HUES6 (cell line): Measurements from ENCODE around the gene BAHD1.

Source experiments
- H3K27ac ChIP-seq: 2 replicates; pipeline ENCODE4 v1.7.0; 2013; ENCODE audit warnings: low read depth, mild to moderate bottlenecking, low read length, inconsistent platforms
- H3K27me3 ChIP-seq: 2 replicates; pipeline ENCODE4 v1.6.1; 2013; ENCODE audit warnings: low read length; ENCODE audit not compliant: control insufficient read depth, insufficient read depth
- H3K36me3 ChIP-seq: 2 replicates; pipeline ENCODE4 v1.6.1; 2013; ENCODE audit warnings: low read length; ENCODE audit not compliant: control insufficient read depth, insufficient read depth
- H3K4me1 ChIP-seq: 2 replicates; pipeline ENCODE4 v1.6.1; 2013; ENCODE audit warnings: low read length; ENCODE audit not compliant: control insufficient read depth, insufficient read depth
- H3K4me3 ChIP-seq: 2 replicates; pipeline ENCODE4 v1.5.1; 2013; ENCODE audit warnings: low read depth, low read length
- H3K9ac ChIP-seq: one replicate; pipeline ENCODE4 v1.6.1; 2013; ENCODE audit warnings: mild to moderate bottlenecking, low read length
- H3K9me3 ChIP-seq: 2 replicates; pipeline ENCODE4 v1.6.1; 2013; ENCODE audit warnings: low read depth, low read length; ENCODE audit not compliant: control insufficient read depth, insufficient read depth

Gene BAHD1

DNA sequence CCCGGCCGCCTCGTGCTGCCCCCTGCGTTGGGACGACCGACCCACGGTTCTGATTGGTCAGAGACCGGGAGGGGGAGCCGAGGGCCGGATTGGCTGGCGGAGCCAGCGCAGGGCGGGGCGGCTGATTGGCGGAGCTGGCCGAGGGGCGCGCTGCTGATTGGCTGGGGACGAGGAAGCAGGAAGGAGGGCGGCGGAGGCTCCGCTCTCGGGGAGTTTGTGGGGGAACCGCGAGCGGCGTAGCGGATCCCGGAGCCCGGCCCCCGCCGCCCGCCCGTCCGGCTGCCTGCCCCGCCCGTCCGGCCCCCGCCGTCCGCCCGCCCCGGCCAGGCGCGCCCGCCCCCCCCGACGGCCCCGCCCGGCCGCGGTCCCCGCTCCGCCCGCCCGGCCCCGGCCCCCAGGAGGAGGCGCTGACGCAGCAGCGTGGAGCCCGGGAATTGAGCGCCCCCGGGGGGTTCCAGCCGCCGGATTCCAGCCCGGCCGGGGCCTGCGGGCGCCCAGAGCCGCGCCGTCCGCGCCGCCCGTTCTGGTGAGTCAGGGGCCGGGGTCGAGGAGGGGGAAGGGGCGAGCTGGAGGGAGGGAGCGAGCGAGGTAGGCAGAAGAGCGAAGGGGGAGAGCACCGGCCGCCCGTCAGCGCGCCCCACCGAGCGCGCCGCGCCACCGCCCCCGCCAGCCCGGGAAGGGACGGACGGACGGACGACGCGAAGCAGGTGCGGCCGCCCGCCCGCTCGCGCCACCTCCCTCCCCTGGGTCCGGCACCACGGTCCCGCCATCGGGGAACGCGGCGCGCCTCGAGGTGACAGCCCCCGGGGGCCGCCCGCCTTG, at the start of gene BAHD1:
Gene BAHD1, plus strand, starts transcription at position 211 of the 822 bp plus-strand sequence. CDS start 17,512 bp downstream, outside the sequence.
- H3K27me3 ChIP-seq: peaks cover 18% of the 10 kb centered on the region; the same call in 1 of the 2 replicates
- H3K9ac ChIP-seq: peak within 1 kb of the TSS; percentile 83
- H3K4me3 ChIP-seq: peak within 1 kb of the TSS; percentile 72
- no peaks in the 10 kb centered on the region for H3K36me3 ChIP-seq
- no peaks in the 10 kb centered on the region for H3K9me3 ChIP-seq
- peaks cover 58% of the 10 kb centered on the region for H3K4me1 ChIP-seq
- peak within 1 kb of the TSS; percentile 64 for H3K27ac ChIP-seq

- peaks cover 66% of the 10 kb centered on the region for H3K36me3 ChIP-seq
- no peaks in the 10 kb centered on the region for H3K27me3 ChIP-seq
- H3K4me3 ChIP-seq: no peak overlapping the region
- H3K9ac ChIP-seq: no peak overlapping the region
- no peak overlapping the region for H3K27ac ChIP-seq
- no peaks in the 10 kb centered on the region for H3K4me1 ChIP-seq
- H3K9me3 ChIP-seq: no peaks in the 10 kb centered on the region
Observed at GRCh38 chr15:40392986-40393948, 47.5 kb upstream of the BAHD1 start.

DNA sequence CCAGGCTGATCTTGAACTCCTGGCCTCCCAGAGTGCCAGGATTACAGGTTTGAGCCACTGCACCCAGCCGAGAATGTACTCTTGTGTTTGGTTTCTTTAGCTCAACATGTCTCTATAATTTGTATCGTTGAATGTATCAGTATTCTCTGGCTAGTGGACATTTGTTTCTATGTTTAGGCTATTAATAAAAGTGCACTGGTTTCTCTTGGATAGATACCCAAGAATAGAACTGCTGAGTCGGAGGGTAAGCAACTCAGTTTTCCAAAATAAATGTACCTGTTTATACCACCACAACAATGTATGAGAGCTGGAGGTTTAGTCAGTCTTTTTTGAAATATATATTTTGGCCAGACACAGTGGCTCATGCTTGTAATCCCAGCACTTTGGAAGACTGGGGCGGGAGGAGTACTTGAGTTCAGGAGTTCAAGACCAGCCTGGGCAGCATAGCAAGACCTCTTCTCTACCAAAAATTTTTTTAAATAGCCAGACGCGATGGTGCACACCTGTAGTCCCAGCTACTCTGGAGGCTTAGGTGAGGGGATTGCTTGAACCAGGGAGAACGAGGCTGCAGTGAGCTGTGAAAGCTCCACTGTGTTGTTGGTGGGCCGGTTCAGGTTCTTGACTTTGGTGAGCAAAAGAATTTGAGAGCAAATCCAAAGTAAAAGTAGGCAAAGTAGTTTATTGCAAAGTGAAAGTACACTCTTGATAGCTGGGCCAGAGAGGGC, 42.9 kb upstream of the BAHD1 start:
- no peak overlapping the region for H3K9ac ChIP-seq
- no peaks in the 10 kb centered on the region for H3K9me3 ChIP-seq
- no peaks in the 10 kb centered on the region for H3K4me1 ChIP-seq
- peaks cover 21% of the 10 kb centered on the region for H3K36me3 ChIP-seq
- H3K27ac ChIP-seq: no peak overlapping the region
- H3K4me3 ChIP-seq: no peak overlapping the region
- H3K27me3 ChIP-seq: no peaks in the 10 kb centered on the region

- Histone ChIP-seq H3K27me3 (no peaks in the 10 kb centered on the region), H3K36me3 (peaks cover 15% of the 10 kb centered on the region), H3K4me3 (no peak overlapping the region), H3K9me3 (no peaks in the 10 kb centered on the region), H3K4me1 (no peaks in the 10 kb centered on the region), H3K27ac (no peak overlapping the region), H3K9ac (no peak overlapping the region)
Observed at GRCh38 chr15:40398413-40398873, 42.3 kb upstream of the BAHD1 start.

GRCh38 chr15:40399370-40399769, 41.4 kb upstream of the BAHD1 start:
- H3K27ac ChIP-seq: no peak overlapping the region
- no peak overlapping the region for H3K4me3 ChIP-seq
- H3K9me3 ChIP-seq: no peaks in the 10 kb centered on the region
- peaks cover 6% of the 10 kb centered on the region for H3K36me3 ChIP-seq
- no peaks in the 10 kb centered on the region for H3K4me1 ChIP-seq
- H3K9ac ChIP-seq: no peak overlapping the region
- no peaks in the 10 kb centered on the region for H3K27me3 ChIP-seq

DNA sequence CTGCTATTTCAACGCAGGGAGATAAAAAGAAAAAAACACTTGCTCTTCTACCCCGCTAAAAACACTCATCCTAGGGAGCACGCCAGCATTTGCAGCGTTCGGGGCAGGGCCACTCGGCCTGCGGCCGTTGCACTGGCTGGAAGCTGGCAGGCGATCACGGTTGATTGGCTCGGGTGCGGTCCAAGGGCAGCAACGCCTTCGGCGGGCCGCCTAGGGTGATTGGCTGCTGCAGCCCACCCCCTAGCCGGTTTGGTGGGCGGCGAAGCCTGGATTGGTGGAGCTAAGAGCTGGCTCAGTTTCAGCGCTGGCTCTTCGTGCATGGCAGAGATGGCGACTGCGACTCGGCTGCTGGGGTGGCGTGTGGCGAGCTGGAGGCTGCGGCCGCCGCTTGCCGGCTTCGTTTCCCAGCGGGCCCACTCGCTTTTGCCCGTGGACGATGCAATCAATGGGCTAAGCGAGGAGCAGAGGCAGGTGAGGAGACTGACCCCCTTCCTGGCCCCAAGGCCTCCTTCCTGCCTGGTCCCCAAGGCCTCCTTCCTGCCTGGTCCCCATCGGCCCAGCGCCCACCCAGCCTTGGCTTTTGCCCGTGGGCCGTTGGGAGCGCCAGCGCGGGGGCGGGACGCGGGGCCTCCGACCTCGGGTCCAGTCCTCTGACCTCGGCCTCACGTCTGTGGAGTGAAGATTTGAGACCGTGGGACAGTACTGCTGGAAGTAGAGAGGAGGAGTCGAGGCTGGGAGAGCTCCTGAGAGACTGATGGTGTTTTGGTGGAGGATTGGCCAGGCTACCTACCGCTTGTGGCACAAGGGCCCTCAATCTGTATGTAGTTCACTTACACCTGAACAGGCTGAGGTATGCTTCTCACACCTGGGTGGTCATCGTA, 35.0 kb upstream of the BAHD1 start, which contains the start of gene IVD:
Gene IVD, plus strand, starts transcription at position 295 of the 881 bp plus-strand sequence. Its CDS starts 33 bp downstream, at position 328.
- Histone ChIP-seq H3K4me3 (peak within 1 kb of the TSS; percentile 87), H3K9ac (peak within 1 kb of the TSS; percentile 88), H3K4me1 (peaks cover 8% of the 10 kb centered on the region; the same call in 1 of the 2 replicates), H3K27ac (peak within 1 kb of the TSS; percentile 43), H3K9me3 (no peaks in the 10 kb centered on the region), H3K27me3 (no peaks in the 10 kb centered on the region), H3K36me3 (peaks cover 32% of the 10 kb centered on the region)

DNA sequence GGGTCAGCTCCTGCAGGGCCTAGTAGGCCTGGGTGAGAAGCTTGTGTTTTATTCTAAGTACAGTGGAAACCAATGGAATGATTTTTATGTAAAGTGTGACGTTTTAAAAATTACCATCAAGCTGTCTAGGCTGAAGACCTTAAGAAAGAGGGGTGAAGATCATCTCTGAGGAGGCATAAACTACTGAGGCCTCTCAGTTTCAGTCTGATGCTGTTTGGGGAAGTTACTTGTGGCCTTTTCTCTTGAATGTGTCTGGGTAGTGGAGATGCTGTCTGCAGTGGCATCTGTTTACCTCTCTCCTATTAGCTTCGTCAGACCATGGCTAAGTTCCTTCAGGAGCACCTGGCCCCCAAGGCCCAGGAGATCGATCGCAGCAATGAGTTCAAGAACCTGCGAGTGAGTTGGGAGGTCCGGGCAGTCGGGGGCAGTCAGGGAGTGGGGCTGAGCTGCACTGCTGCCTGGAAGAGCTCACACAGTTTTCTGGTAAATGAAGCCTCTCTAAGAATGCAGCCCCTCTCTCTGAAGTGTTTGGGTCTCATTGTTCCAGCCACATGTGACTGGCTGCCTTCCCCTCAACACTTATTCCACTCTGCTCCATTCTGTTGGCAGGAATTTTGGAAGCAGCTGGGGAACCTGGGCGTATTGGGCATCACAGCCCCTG, 33.3 kb upstream of the BAHD1 start:
- Histone ChIP-seq H3K27me3 (no peaks in the 10 kb centered on the region), H3K4me3 (peak overlapping the region; percentile 16; the same call in 1 of the 2 replicates), H3K27ac (no peak overlapping the region), H3K9ac (no peak overlapping the region), H3K4me1 (peaks cover 8% of the 10 kb centered on the region; the same call in 1 of the 2 replicates), H3K36me3 (peaks cover 50% of the 10 kb centered on the region), H3K9me3 (no peaks in the 10 kb centered on the region)

- H3K4me1 ChIP-seq: peaks cover 8% of the 10 kb centered on the region; the same call in 1 of the 2 replicates
- no peak overlapping the region for H3K27ac ChIP-seq
- no peaks in the 10 kb centered on the region for H3K9me3 ChIP-seq
- H3K27me3 ChIP-seq: no peaks in the 10 kb centered on the region
- no peak overlapping the region for H3K9ac ChIP-seq
- H3K36me3 ChIP-seq: peaks cover 69% of the 10 kb centered on the region
- no peak overlapping the region for H3K4me3 ChIP-seq
Observed at GRCh38 chr15:40409366-40409765, 31.4 kb upstream of the BAHD1 start.

DNA sequence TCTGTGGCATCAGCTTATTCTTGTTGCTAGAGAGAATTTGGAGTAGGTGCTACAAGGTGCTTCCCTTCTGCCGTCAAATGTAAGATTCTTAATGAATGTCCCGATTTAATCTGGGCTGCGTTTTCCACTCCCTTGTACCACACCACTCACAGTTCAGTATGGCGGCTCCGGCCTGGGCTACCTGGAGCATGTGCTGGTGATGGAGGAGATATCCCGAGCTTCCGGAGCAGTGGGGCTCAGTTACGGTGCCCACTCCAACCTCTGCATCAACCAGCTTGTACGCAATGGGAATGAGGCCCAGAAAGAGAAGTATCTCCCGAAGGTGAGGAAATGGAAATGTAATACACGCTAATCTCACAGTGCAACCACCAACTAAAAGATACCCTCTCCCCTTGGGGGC, 30.3 kb upstream of the BAHD1 start:
- Histone ChIP-seq H3K4me1 (0 out of 2 replicates have a peak, but pooled peaks cover 4% of the 10 kb centered on the region), H3K9me3 (no peaks in the 10 kb centered on the region), H3K36me3 (peaks cover 80% of the 10 kb centered on the region), H3K9ac (no peak overlapping the region), H3K27me3 (no peaks in the 10 kb centered on the region), H3K27ac (no peak overlapping the region), H3K4me3 (no peak overlapping the region)
